ENCODE data around the gene WDCP.
A peak's percentile ranks its signal among the peaks of the same experiment; 100 is the strongest.
"Not testable (repeated sequence)": the region's sequence is repeated elsewhere in the genome, so short reads cannot be mapped to it uniquely, and the experiment has no call there.

Gene WDCP

GRCh38 chr2:24058564-24059271 is 11.5 kb upstream of the WDCP start:
- no peak for DNase-seq

- no peak for DNase-seq
These were observed 8.6 kb upstream of the WDCP start for GRCh38 chr2:24055750-24056149.

GRCh38 chr2:24054366-24055010 is 7.3 kb upstream of the WDCP start:
- DNase-seq, result no peak

- no peak for DNase-seq
These were observed 5.8 kb upstream of the WDCP start for GRCh38 chr2:24052951-24053350.

GRCh38 chr2:24051833-24052232 is 4.6 kb upstream of the WDCP start:
- no peak for DNase-seq

- DNase-seq, result peak; percentile 30
These were observed 3.1 kb upstream of the WDCP start for GRCh38 chr2:24050041-24050979.

- peak; percentile 74 for DNase-seq
These were observed 2.4 kb upstream of the WDCP start, which contains the start of gene FKBP1B for GRCh38 chr2:24049485-24050021. Gene FKBP1B, plus strand, starts transcription at chr2:24049741. Its CDS starts 109 bp downstream, at chr2:24049850.

GRCh38 chr2:24048769-24049484 is 1.7 kb upstream of the WDCP start:
- DNase-seq, result peak; percentile 17

GRCh38 chr2:24047703-24048033 is 477 bp upstream of the WDCP start:
- no peak for DNase-seq

- DNase-seq, result no peak
These were observed 627 bp downstream of the WDCP start for GRCh38 chr2:24046599-24046929.

- no peak for DNase-seq
These were observed 1.4 kb downstream of the WDCP start for GRCh38 chr2:24045511-24046508.

- not testable (repeated sequence) for DNase-seq
These were observed 4.1 kb downstream of the WDCP start for GRCh38 chr2:24043133-24043532.

GRCh38 chr2:24040511-24040910 is 6.7 kb downstream of the WDCP start:
- peak; percentile 38 for DNase-seq

- no peak for DNase-seq
These were observed 8.2 kb downstream of the WDCP start for GRCh38 chr2:24038786-24039499.

- no peak for DNase-seq
These were observed 21.0 kb downstream of the WDCP start for GRCh38 chr2:24026233-24026632.

- no peak for DNase-seq
These were observed 22.1 kb downstream of the WDCP start for GRCh38 chr2:24024996-24025663.

GRCh38 chr2:24024018-24024417 is 23.2 kb downstream of the WDCP start:
- peak; percentile 53 for DNase-seq

GRCh38 chr2:24022975-24023575 is 24.1 kb downstream of the WDCP start:
- DNase-seq, result no peak

GRCh38 chr2:24022324-24022974 is 24.7 kb downstream of the WDCP start:
- no peak for DNase-seq

Data from EL (cell line).